NCI-H2171 (cell line): Measurements from ENCODE around the gene CDH4.

Experiments
- DNase-seq: peaks from one replicate; lab custom pipeline; 2025; lab: John Stamatoyannopoulos, UW

The CDH4 gene

DNA sequence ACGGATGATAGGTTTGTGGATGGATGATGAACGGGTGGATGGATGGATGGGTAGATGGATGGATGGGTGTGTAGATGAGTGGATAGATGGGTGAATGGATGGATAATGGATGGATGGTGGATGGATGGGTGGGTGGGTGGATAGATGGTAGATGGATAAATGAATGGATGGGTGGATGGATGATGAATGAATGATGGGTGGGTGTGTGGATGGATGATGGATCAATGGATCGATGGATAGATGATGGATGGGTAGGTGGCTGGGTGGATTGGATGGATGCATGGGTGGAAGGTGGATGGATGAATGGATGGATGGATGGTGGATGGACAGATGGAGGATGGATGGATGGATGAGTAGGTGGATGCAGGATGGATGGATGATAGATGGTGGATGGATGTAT is 419.5 kb downstream of the CDH4 start:
- no peak for DNase-seq

DNA sequence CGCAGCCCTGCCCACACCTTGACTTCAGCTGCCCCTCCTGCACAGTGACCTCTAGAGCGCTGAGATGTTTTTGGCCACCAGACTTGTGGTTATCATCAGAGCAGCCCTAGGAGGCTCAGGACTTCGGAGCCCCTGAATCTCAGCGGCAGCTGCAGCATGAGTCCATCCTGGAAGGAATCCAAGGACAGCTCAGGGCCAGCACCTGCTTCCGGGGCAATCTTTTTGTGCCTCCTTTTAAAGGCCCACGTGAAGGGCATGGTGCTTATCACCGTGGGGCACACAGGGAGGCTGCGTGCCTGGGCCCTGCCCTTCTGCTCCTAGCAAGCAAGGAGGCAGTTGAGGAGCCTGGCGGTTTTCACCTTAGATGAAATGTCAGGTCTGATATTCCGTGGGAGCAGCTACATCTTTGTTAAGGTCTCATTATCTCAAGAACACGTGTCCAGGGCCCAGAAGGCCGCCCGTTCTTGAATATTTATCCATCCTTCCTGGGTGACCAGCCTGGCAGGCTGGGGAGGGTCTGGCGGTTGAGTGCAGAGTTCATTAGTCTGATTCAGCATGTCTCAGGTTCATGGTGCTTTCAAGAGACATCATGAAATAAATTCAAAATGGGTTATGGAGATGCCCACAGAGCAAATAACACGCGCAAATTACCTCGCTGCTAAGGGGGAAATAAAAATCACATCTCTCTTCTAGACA is 421.2 kb downstream of the CDH4 start:
- no peak for DNase-seq

DNA sequence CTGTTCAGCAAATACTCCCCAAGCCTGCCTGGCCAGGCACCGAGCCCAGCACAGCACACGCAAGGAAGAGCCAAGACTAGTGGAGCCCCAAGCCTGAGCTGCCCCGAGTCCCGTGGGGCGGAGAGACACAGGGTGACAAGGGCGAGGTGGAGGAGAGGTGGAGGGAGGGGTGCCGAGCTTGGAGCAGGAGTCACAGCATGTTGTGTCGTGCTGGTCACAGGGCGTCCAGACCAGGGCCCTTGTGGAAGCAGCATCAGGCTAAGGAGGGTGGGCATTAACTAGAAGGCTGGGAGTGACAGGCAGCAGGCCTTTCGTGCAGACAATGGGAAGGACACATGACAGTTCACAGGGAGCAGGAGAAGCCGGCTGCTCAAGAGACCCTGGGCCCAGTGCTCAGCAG is 422.1 kb downstream of the CDH4 start:
- no peak for DNase-seq

DNA sequence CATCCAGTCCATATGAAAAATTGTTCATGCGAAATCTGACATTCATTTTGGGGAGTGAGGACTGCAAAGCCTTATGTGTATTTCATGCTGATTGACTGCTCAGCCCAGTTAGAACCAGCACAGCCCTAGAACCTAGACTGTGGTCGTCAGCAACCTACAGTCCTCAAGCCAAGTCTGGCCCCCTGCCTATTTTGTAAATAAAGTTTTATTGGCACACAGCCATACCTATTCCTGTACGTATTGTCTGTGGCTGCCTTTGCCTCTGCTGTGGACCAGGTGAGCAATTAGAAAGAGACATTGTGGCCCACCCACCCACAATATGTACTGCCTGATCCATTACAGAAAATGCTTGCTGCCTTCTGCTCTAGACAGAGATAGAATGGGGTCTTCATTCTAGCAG is 422.6 kb downstream of the CDH4 start:
- DNase-seq, result no peak

DNA sequence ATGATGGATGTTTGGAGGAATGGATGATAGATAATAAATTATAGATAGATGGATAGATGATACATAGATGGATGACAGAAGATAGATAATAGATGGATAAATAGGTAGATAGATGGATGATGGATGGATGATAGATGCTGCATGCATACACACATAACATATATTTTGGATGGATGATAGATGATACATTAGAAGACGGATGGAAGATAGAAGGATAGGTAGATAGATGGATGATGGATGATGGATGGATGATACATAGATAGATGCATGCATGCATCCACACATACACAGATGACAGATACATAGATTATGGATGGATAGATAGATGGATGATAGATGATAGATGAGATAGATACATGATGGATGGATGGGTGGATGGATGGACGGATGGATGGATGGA is 425.9 kb downstream of the CDH4 start:
- no peak for DNase-seq

DNA sequence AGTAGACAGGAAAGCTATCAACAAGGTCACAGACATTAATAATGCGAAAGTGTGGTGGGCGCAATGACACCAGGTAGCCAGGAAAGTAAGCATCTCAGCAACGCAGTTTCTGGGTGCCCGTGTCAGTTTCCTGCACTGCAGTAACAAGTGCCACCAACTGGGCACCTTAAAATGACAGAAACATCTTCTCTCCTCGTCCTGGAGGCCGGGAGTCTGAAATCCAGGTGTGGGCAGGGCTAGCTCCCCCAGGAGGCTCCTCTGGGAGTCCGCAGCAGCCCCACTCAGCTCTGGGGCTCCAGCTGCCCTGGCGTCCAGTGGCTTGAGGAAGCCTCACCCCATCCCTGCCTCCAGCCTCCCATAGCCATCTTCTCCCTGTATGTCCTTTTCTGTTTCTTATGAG is 426.4 kb downstream of the CDH4 start:
- DNase-seq, result no peak

DNA sequence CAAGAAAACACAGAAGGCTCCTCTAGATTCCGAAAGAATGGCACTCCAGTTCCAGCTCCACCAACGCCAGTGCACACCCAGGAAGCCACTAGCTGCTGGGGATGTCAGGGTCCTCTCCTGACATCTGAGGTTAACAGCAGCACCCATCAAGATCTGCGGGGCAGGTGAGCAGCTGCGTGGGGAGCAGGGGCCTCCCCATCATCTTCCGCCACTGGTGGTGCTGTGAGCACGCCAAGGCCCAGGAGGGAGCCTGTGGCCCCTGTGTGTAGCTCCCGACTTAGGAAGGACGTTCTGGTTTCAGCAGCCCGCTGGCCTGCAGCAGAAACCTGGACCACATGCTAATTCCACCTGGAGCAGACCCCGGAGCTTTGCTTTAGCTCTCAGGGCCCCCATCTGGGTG is 427.4 kb downstream of the CDH4 start:
- no peak for DNase-seq

DNA sequence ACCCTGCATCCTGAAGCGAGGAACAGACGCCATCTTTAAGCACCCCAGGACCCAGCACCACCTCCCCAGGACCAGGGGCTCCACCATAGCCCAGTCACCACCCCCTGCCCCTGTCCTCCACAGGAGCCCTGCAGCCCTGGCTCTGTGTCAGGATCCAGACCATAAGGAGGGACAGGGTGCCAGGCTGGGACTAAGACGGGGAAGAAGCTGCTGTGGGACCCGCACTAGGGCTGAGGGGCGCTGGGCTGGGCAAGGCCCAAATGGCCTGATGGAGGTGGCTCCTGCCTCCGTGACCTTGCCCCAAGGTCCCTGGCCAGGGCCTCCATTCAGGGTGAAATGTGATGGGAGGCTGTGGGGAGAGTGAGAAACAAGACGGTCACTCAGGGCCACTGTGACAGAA is 428.0 kb downstream of the CDH4 start:
- DNase-seq, result no peak

DNA sequence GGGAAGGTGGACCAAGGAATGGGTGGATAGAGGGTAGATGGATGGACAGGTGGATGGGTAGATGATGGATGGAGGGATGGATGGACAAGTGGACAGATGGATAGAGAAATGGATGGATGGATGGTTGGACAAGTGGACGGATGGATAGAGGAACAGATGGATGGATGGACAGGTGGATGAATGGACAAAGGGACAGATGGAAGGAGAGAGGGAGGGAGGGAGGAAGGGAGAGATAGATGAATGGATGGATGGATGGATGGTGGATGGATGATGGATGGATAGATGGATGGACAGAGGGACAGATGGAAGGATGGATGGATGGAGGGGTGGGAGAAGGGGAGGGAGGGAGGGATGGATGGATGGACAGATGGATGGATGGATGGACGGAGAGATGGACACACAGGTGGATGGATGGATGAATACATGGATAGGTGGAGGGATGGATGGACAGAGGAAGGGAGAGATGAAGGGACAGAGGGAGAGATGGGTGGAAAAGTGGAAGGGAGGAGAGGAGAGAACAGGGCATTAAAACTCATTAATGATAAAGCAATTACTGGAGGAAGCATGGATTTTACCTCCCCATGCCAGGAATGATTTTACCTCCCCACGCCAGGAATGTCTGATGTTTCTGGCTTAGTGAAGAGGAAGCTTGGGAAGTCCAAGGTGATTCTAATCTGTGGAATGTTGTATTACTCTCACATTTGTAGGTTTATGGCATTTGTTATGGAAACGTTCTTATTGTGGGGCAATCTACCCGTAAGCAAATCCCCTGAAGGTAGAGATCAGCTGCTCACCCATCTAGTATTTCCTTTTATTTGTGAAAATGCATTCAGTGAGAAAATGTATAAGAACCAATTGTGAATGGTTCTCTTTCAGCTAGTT is 430.3 kb downstream of the CDH4 start:
- no peak for DNase-seq

DNA sequence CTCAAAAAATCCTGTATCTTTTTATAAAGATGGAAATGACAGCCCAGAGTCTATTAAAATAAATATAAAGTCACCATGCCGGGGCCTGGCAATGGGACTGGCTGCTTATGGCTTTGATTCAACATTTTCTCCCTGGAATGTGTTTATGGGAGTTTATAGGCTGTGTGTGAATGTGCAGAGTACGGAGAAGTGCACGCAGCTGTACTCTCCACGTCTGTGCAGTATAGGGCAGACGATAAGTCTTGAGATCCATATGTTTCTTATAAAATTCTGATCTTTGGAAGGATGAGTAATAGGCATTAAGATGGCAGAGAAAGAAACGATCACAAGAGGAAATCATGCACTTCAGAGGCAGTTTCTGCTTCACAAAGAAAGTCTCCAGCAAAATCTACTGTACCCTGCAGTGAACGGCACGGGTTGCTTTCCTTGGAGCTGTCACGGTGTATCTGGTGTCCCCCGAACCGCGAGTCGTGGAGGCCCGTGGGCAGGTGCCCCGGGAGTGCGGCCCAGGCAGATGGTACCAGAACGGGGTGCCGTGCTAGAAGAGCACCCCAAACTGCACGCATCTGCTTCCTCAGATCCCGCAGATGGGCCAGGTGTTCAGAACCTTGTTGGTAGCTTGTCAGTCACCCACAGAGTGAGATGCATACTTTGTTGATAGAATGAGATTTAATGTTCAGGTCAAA is 431.1 kb downstream of the CDH4 start:
- no peak for DNase-seq

DNA sequence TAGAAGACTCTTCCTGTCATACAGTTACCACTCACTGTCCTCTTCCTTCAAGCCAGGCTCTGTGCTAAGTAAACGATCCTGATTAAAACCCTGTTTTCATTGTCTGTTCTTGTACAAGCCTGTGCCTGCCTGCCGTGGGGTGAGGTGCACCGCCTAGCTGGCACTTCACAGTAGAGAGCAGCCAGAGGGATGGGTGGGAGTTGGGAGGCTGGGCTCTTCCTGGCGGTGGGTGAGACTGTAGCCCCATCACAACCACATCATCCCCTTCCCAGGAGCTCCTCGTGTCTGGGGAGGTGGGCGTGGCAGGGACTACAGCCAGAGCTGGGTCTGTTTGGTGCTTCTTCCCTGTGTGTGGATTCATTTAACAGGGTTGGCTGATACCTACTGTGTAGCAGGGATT is 431.7 kb downstream of the CDH4 start:
- DNase-seq, result no peak

DNA sequence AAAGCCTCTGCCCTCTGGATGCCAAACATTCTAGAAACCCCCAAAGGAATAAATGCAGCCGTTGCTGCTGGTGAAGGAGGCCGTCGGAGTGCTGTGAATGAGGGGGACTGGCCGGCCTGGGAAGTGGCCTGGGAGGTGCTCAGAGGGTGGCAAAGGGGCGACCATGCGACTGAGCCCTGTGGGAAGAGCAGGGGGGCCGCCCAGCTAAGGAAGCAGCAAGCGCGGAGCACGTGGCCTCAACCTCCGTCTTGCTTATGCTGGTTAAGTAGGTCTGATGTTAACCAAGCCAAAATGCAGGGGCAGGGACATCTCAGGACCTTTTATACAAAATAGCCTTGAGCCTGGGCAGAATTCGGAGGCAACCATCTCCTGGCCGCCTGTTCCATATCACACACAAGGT is 432.1 kb downstream of the CDH4 start:
- no peak for DNase-seq

DNA sequence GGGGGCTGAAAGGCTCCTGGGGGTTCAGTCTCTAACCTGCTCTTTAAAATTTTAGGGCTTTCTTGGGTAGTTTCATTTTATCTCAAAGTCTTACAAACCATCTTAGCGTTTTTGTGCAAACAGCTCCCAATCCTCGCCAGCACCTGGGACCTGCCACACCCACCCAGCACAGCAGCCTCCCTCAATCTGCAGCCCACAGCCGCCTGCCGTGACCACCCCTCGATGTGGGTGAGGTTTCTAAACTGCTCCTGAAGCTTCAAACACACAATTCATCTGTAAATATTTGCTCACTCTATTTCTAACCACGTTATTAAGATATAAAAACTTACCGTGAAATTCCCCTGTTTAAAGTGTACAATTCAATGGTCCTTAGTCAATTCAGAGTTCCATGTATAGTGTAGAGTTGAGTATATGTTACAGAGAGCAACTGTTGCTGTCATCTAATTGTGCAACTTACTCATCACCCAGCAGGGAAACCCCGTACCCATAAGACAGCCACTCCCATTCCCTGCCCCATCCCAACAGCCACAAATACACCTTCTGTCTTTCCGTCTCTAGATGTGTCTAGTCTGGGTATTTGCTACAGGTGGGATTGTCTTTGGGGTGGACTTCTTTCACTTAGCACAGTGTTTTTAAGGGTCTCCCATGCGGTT is 432.6 kb downstream of the CDH4 start:
- no peak for DNase-seq

DNA sequence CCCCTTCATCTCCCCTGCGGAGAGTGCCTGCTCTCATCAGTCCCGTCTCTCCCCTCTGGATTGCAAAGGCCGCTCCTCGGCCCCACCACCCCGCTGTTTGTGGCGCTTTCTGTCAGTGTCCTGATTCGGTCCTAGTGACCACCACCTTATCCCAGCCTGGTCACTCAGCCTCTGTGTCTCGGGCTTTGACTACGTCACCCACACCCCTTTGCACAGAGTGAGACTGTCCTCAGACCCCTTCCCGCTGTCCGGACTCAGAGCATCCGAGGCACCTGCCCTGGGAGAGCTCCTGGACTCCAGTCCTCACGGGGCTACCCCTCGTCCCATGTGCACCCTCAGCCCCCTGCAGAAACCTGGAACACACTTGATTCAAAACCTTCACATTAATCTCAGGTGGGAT is 433.4 kb downstream of the CDH4 start:
- DNase-seq, result no peak

DNA sequence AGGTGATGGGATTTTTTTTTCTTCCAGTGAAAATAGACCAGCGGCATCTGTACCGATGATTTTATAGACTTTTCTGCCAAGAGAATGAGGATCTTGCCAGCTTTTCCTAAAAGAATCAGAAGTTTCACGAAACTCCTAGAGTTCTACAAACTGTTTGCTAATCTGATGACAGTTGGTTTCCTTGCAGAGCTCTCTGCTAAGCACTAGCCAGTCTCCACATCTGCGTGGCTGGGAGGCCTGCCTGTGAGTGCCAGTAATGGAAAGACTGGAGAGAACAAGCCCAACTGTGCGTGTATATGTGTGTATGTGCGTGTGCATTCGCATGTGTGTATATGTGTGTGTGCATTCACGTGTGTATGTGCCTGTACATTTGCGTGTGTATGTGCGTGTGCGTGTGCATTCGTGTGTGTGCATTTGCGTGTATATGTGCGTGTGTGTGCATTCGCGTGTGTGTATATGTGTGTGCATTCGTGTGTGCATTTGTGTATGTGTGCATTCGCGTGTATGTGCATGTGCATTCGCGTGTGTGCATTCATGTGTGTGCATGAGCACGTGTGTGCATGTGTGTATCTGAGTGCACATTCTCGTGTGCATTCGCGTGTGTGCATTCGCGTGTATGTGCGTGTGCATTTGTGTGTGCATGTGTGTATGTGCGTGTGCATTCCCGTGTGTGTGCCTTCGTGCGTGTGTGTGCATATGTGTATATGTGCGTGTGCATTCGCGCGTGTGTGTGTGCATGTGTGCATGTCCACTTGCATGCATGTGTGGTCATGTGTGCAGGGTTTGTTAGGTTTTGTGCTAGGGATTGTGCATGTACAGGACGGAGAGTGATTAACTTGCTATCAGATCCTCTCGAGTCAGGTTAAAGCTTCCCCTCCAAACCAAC is 434.2 kb downstream of the CDH4 start:
- no peak for DNase-seq

DNA sequence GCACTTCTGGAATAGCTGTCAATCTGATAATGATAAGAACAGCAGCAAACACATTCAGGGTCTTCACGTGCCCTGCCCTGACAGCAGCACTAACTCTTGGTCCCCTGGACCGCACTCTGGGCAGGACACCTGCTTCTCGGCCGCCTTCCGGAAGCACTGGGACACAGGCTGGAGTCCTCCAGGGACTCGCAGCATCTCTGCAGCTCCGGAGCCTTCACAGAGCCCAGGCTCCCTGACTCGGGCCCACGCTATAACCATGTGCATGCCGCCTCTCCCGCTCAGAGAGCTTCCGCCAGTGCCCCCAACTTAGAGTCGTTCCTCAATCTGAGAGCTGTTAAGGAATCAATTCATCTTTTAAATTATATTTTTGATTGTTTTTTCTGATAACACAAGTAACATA is 436.4 kb downstream of the CDH4 start:
- DNase-seq, result no peak

DNA sequence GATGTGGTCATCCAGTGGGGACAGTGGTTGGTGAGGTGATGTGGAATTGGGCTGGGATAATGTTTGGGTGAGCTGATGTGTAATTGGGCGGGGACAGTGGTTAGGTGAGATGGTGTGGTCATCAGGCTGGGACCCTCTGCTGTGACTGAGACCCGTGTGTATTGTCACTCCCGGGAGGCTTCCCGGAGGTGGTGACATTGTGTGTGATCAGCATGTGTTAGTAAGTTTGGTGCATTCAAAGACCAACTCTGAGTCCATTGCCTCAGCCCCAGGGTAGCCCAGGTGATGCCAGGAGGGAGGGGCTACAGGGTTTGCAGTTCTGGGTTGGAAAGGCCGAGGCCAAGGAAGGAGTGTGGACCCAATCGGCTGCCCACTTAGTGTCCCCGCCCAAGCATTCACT is 438.1 kb downstream of the CDH4 start:
- DNase-seq, result no peak

DNA sequence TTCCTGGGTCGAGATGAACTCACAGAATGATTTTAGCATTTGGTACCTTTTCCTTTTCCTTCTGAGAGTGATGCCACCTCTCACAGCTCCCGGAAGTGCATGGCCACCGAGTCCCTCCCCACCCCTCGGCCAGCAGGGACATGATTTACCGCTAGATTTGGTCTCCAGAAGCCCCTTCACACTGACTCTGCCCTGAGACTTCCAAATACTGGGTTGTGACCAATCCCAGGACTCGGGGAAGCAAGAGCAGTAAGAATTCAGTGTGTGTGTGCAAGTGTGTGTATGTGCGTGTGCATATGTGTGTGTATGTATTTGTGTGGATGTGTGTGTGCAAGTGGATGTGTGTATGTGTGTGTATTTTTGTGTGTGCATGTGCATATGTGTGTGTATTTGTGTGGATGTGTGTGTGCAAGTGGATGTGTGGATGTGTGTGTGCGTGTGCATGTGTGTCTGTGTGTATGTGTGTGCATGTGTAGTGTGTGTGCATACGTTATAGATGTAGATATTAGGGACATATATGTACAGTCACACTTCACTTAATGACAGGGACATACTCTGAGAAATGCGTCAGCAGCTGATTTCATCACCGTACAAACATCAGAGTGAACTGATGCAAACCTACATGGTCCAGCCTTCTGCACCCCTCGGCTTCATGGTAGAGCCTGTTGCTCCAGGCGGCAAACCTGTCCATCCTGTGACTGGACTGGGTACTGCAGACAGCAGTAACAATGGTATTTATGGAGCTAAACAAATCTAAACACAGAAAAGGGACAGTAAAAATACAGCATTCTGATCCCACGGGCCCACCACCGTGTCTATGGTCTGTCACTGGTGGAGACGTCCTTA is 439.2 kb downstream of the CDH4 start:
- DNase-seq, result no peak

DNA sequence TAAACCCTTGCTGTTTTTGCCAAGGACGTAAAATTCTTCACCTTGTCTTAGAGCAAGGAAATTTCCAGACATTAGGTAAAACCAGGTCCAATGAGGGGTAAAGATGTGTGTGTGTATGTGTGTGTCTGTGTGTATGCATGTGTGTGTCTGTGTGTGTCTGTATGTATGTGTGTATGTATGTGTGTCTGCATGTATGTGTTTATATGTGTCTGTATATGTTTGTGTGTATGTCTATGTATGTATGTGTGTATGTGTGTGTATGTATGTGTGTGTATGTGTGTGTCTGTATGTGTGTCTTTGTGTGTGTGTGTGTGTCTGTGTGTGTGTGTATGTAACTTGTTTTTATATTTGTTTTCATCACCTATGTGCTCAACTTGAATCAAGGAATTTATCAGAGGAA is 439.9 kb downstream of the CDH4 start:
- no peak for DNase-seq

DNA sequence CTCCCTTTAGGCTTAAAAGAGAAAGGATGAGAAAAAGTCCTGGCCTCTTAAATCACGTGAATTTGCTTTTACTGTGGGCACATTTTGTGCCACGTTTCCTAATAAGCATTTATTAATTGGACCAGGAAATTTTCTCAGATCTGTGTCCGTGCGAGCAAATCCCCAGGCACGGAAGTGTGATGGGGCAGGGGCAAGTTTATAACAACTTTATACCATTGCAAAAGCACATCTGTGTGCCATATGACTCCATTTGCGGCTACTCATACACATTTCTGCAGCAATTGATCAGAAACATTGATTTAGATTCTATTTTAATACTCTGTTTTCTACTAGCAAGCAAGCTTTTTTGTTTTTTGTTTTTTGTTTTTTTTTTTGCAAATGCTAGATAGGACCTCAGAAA is 440.4 kb downstream of the CDH4 start:
- no peak for DNase-seq
